Lower leg skin (tissue), 4 donors: ENCODE measurements around the gene RHPN2. TPM values are rescaled to one million over a fixed set of nuclear protein-coding genes. Genes with fewer than 3 reads are reported as not detected.

Source experiments
- DNase-seq, 2 donors: peaks; one replicate each; pipeline ENCODE4 v3.0.0-alpha.2; 2019; ENCODE audit warnings: low spot score in 2 of 2
- H3K4me3 ChIP-seq: fragments of 200-600 bp; sonication (generic); 2 replicates; pipeline ENCODE4 v1.5.1; 2017; ENCODE audit warnings: mild to moderate bottlenecking, low read depth; ENCODE audit not compliant: poor library complexity, severe bottlenecking
- POLR2A ChIP-seq, 2 donors: fragments of 450-650 bp; IDR thresholded peaks; one replicate each; pipeline ENCODE4 v1.6.1; 2016 to 2017; ENCODE audit warnings: antibody characterized with exemption in 2 of 2, mild to moderate bottlenecking in 1 of 2, moderate library complexity in 1 of 2
- WGBS, 2 donors: methylation state at CpG; one replicate each; pipeline ENCODE4 v1.1.5; 2018; 5-methylcytosine and 5-hydroxymethylcytosine counted together
- intact Hi-C: fragments of 100-400 bp; cut with DNase I; formaldehyde crosslinking; loops from one replicate; pipeline ENCODE4 v1.15.0; 2023; ENCODE audit warnings: low total_unique reads
- total RNA-seq, 4 donors: library from RNA; depleted of rRNA; stranded (reverse); fragments of >200 nt; gene quantifications; one replicate each; pipeline ENCODE4 v1.1.0, GENCODE V29; 2016
- TF ChIP-seq, protein P1 (sequence below), 3 donors: fragments of 450-650 bp; IDR thresholded peaks; one replicate each; pipeline ENCODE4 v1.5.1; 2016; ENCODE audit warnings: antibody characterized with exemption in 3 of 3, mild to moderate bottlenecking in 3 of 3, moderate library complexity in 2 of 3

RHPN2 gene
- total RNA-seq, 4 donors from 2014 or later: 4.0 to 25.7 (median 19.9) TPM

DNA sequence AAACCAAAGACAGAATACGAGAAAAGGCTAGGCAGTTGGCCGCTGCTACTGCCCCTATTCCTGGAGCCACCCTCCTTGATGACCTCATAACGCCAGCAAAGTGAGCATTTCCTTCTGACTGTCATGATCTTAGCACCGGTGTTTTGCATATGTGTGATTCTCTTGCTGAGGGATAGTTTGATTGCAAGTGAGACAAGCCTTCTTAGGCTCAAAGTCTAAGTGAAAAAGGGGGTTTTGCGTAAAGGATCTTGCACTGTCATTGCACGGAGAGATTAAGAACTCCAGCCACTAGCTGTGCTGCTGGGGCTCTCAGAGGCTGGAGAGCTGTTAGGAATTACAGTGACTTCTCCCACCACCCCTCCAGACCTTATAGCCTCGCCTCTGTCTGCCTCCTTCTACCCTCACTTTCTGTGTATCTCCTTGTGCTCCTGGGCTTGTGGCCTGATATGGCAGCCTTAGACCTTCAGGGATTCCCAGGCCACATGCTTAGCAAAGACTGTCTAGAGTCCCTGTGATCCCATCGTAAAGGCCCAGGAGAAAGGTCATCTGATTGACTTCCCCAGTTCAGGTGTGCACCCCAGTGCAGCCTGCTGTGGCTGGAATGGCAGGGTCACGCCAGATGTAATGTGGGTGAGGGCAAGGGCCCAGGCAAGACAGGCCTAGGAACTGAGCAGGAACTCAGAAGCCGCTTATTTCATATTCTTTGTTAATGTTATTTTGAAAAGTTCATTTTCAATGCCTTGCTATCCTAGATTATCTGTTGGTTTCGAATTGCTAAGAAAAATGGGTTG lies 28.9 kb upstream of the RHPN2 start:
- TF ChIP-seq POLR2A (IDR thresholded peaks at IDR 0.05): no peak
- TF ChIP-seq, protein P1, sequence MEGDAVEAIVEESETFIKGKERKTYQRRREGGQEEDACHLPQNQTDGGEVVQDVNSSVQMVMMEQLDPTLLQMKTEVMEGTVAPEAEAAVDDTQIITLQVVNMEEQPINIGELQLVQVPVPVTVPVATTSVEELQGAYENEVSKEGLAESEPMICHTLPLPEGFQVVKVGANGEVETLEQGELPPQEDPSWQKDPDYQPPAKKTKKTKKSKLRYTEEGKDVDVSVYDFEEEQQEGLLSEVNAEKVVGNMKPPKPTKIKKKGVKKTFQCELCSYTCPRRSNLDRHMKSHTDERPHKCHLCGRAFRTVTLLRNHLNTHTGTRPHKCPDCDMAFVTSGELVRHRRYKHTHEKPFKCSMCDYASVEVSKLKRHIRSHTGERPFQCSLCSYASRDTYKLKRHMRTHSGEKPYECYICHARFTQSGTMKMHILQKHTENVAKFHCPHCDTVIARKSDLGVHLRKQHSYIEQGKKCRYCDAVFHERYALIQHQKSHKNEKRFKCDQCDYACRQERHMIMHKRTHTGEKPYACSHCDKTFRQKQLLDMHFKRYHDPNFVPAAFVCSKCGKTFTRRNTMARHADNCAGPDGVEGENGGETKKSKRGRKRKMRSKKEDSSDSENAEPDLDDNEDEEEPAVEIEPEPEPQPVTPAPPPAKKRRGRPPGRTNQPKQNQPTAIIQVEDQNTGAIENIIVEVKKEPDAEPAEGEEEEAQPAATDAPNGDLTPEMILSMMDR (IDR thresholded peaks at IDR 0.05): no peak

DNA sequence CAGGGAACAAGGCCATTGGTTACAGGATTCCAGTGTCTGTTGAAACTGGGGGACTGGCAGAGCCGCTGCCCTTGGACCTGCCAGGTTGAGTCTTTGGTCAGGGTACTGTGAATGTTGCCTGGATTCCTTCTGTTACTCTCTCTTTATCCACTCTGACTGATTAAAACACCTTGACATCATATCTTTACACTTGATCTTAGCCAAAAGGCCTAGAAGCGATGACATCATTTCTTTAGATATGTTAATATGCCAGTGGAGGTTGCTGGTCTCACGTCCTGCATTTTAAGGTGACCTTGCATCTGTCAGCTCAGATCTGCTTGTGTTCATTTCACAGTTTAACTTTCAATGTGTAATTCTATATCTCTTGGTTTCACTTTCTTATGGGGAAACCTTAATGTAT lies 25.5 kb upstream of the RHPN2 start:
- intact Hi-C loops: no loop called here
- no peak overlapping the region for H3K4me3 ChIP-seq
- no peak for DNase-seq
- 86 to 90% methylated on average over 3 of the region's 3 CpGs for WGBS, 2 donors
- TF ChIP-seq, protein P1 (IDR thresholded peaks at IDR 0.05): no peak
- TF ChIP-seq POLR2A (IDR thresholded peaks at IDR 0.05): no peak

More for the DNA sequence above, 28.9 kb upstream of the RHPN2 start:
- intact Hi-C loops: no loop called here
- DNase-seq: no peak
- no peak overlapping the region for H3K4me3 ChIP-seq
- 92 to 93% methylated on average over 11 of the region's 11 CpGs for WGBS, 2 donors

DNA sequence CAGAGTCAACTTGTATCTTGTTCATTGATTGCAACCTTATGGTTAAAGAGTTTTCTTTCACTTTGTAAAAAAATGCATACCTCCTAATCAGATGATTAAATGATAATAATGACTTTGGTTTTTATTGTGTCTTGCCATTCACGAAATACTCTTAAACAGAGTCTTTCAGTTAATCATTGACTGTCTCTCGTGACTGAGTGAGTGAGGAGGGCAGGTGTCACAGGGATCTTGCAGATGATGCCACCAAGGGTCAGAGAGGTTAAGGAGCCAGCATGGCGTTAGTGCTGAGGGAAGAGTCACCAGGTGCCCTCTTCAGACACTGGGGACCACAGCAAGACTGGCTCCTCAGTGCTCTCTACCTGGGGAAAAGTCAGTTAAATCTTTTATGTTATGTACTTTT lies 24.3 kb upstream of the RHPN2 start:
- no peak overlapping the region for H3K4me3 ChIP-seq
- no peak for TF ChIP-seq POLR2A (IDR thresholded peaks at IDR 0.05)
- TF ChIP-seq, protein P1 (IDR thresholded peaks at IDR 0.05): no peak
- no peak for DNase-seq
- 95 to 97% methylated on average over 3 of the region's 3 CpGs for WGBS, 2 donors
- intact Hi-C loops: no loop called here

DNA sequence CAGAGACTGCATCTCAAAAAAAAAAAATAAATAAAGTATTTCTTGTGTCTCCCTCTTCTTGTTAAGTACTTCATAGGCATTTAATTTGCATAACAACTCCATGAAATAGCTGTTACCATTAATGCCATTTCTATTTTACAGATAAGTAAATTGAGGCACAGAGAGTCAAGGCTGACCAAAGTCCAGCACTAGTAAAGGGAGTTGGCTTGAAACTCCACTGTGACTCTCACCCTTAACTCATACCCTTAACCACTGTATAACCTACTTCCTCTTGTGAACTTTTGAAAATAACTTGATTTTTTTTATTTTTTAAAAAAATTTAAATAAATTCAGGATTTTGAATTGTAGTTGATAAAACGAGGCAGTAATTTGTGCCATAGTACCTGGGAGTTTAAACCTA lies 22.3 kb upstream of the RHPN2 start:
- intact Hi-C loops: no loop called here
- DNase-seq: no peak
- no peak overlapping the region for H3K4me3 ChIP-seq
- TF ChIP-seq, protein P1 (IDR thresholded peaks at IDR 0.05): no peak
- TF ChIP-seq POLR2A (IDR thresholded peaks at IDR 0.05): no peak
- WGBS, 2 donors: 76 to 83% methylated on average over 1 of the region's 1 CpG

DNA sequence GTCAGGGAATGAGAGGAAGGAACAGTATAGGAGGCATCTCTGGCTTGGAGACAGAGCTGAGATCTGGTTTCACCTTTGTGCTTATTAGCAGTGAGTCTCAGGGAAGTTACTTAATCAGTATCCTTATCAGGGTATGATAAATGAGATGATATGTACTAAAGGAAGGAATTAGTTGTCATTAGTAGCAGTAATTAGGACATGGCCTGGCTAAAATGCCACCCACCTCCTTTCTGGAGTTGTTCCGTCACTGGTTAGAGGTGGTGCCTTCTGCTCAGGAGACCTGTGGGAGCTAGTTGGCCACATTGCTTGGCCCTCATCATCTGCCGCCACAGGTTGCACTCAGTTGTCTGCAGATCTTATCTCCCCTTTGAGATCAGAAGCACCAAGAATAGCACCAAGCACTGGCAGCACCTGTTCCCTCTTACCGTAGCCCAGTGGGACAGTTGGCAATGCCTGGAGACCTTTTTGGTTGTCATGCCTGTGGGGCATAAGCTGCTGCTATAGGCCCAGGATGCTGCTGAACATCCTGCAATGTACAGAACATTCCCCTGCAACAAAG lies 21.0 kb upstream of the RHPN2 start:
- TF ChIP-seq, protein P1 (IDR thresholded peaks at IDR 0.05): no peak
- TF ChIP-seq POLR2A (IDR thresholded peaks at IDR 0.05): no peak
- H3K4me3 ChIP-seq: no peak overlapping the region
- WGBS, 2 donors: 73 to 79% methylated on average over 3 of the region's 3 CpGs
- intact Hi-C loops: no loop called here
- no peak for DNase-seq
